Tibial artery (tissue), 4 donors: ENCODE measurements around the gene TAGLN3.
A peak's percentile ranks its signal among the peaks of the same experiment; 100 is the strongest.

Experiments
- DNase-seq, 2 donors: peaks; one replicate each; pipeline ENCODE4 v3.0.0-alpha.2; 2019
- H3K27ac ChIP-seq, 2 donors: fragments of 200-600 bp; sonication (generic) in 1 of 2; 1 replicate in 1 of 2; 2 replicates in 1 of 2; pipeline ENCODE4 v1.5.1; 2018 to 2019; ENCODE audit warnings: mild to moderate bottlenecking in 1 of 2
- H3K27me3 ChIP-seq, 2 donors: fragments of 200-600 bp; sonication (generic) in 1 of 2; one replicate each; pipeline versions ENCODE4 v1.5.1 to v1.6.0; 2016 to 2019
- H3K36me3 ChIP-seq, 3 donors: fragments of 200-600 bp; sonication (generic) in 2 of 3; one replicate each; pipeline ENCODE4 v1.5.1; 2016 to 2019; ENCODE audit warnings: mild to moderate bottlenecking in 2 of 3
- H3K4me1 ChIP-seq, 4 donors: fragments of 200-600 bp; sonication (generic) in 2 of 4; 1 replicate in 3 of 4; 2 replicates in 1 of 4; pipeline ENCODE4 v1.5.1; 2016 to 2019
- H3K4me3 ChIP-seq, 2 donors: fragments of 200-600 bp; sonication (generic) in 1 of 2; 1 replicate in 1 of 2; 2 replicates in 1 of 2; pipeline ENCODE4 v1.5.1; 2018 to 2019; ENCODE audit warnings: mild to moderate bottlenecking in 2 of 2
- H3K9me3 ChIP-seq, 3 donors: fragments of 200-600 bp; sonication (generic) in 1 of 3; one replicate each; pipeline ENCODE4 v1.5.1; 2016 to 2019
- CTCF ChIP-seq, 2 experiments: fragments of 200-600 bp in 1 of 2; fragments of 450-650 bp in 1 of 2; IDR thresholded peaks; one replicate each; pipeline ENCODE4 v1.5.1; 2017 to 2019; ENCODE audit warnings: antibody characterized with exemption in 2 of 2, mild to moderate bottlenecking in 1 of 2, moderate library complexity in 1 of 2
- intact Hi-C: fragments of 100-400 bp; cut with DNase I; formaldehyde crosslinking; loops from one replicate; pipeline ENCODE4 v1.15.0; 2023; ENCODE audit warnings: low total_unique reads

TAGLN3 gene

GRCh38 chr3:112042842-112043280 lies 44.1 kb downstream of the TAGLN3 start:
- intact Hi-C loops = no loop called here
- no peak for DNase-seq
- H3K36me3 ChIP-seq = no peaks in the 10 kb centered on the region
- H3K4me1 ChIP-seq = no peaks in the 10 kb centered on the region
- no peaks in the 10 kb centered on the region for H3K27me3 ChIP-seq
- no peak overlapping the region for H3K4me3 ChIP-seq
- no peaks in the 10 kb centered on the region for H3K9me3 ChIP-seq
- no peak for TF ChIP-seq CTCF (IDR thresholded peaks at IDR 0.05)
- no peak overlapping the region for H3K27ac ChIP-seq

- Histone ChIP-seq H3K4me1 (no peaks in the 10 kb centered on the region), H3K4me3 (peak overlapping the region in 1 of 2 donors; percentile 23), H3K27me3 (no peaks in the 10 kb centered on the region), H3K27ac (no peak overlapping the region), H3K36me3 (no peaks in the 10 kb centered on the region), H3K9me3 (no peaks in the 10 kb centered on the region)
- intact Hi-C loops = no loop called here
- peak; percentile 68 to 81 for TF ChIP-seq CTCF (IDR thresholded peaks at IDR 0.05)
- peak in 1 of 2 donors; percentile 23 for DNase-seq
Measured at GRCh38 chr3:112043621-112044201, 45.0 kb downstream of the TAGLN3 start.

GRCh38 chr3:112046599-112046998 lies 47.9 kb downstream of the TAGLN3 start:
- Histone ChIP-seq H3K27me3 (no peaks in the 10 kb centered on the region), H3K27ac (no peak overlapping the region), H3K4me3 (no peak overlapping the region), H3K9me3 (no peaks in the 10 kb centered on the region), H3K36me3 (no peaks in the 10 kb centered on the region), H3K4me1 (no peaks in the 10 kb centered on the region)
- no peak for TF ChIP-seq CTCF (IDR thresholded peaks at IDR 0.05)
- no peak for DNase-seq
- intact Hi-C loops = no loop called here

- Histone ChIP-seq H3K27me3 (no peaks in the 10 kb centered on the region), H3K27ac (no peak overlapping the region), H3K4me1 (no peaks in the 10 kb centered on the region), H3K36me3 (no peaks in the 10 kb centered on the region), H3K4me3 (no peak overlapping the region), H3K9me3 (no peaks in the 10 kb centered on the region)
- DNase-seq = no peak
- TF ChIP-seq CTCF (IDR thresholded peaks at IDR 0.05) = no peak
- intact Hi-C loops = no loop called here
Measured at GRCh38 chr3:112047264-112047663, 48.5 kb downstream of the TAGLN3 start.

- H3K4me3 ChIP-seq = no peak overlapping the region
- intact Hi-C loops = no loop called here
Measured at GRCh38 chr3:112048911-112049310, 50.2 kb downstream of the TAGLN3 start.

More at GRCh38 chr3:112048911-112049310, 50.2 kb downstream of the TAGLN3 start:
- Histone ChIP-seq H3K36me3 (no peaks in the 10 kb centered on the region), H3K9me3 (no peaks in the 10 kb centered on the region), H3K4me1 (no peaks in the 10 kb centered on the region), H3K27me3 (no peaks in the 10 kb centered on the region), H3K27ac (no peak overlapping the region)
- TF ChIP-seq CTCF (IDR thresholded peaks at IDR 0.05) = no peak
- DNase-seq = no peak
